K562 (cell line): ENCODE results near the gene SLC16A12. TPM values are rescaled to one million over a fixed set of nuclear protein-coding genes. Genes with fewer than 3 reads are reported as not detected.

ENCODE experiments used
- ATAC-seq: fragments of 200-7000 bp; cut with Tn5 transposase; 3 replicates; pipeline ENCODE4 v1.9.1; 2020; ENCODE audit warnings: moderate library complexity
- BruUV-seq: library from RNA; stranded (reverse); fragments of 400-500 nt; replicated peaks from 2 replicates; lab custom pipeline; 2021; lab: Mats Ljungman, UMichigan
- CTCF ChIA-PET: fragments of 300-600 bp; formaldehyde crosslinking; extraction: SDS; loops from one replicate; lab custom pipeline; 2021; ENCODE audit warnings: low intra/inter-chr PET ratio; lab: Yijun Ruan, JAX
- POLR2A ChIA-PET: fragments of 300-600, 350-650 bp; sonication (Branson Sonifier 250); formaldehyde crosslinking; extraction: SDS; loops from one replicate; lab custom pipeline; 2021; ENCODE audit warnings: antibody characterized with exemption, inconsistent platforms; lab: Yijun Ruan, JAX
- DNase-seq, 4 experiments: peaks; one replicate each; pipeline versions ENCODE4 v3.0.0 to v3.0.0-alpha.2; 2011 to 2018; ENCODE audit warnings: low spot score in 3 of 4, mixed read lengths in 3 of 4; ENCODE audit errors: extremely low read depth in 1 of 4
- FAIRE-seq: peaks from 2 replicates; lab custom pipeline; 2011; peaks lifted over from hg19 to GRCh38; lab: Jason Lieb, UNC
- H2AFZ ChIP-seq: 2 replicates; pipeline ENCODE4 v1.6.0; 2011; ENCODE audit warnings: low read depth, low read length, control low read depth, inconsistent platforms
- H3K27ac ChIP-seq: fragments of 200-600 bp; 3 replicates; pipeline ENCODE4 v1.8.0; 2011; ENCODE audit warnings: low read depth, mild to moderate bottlenecking, control low read depth, inconsistent platforms, low read length, moderate library complexity, mixed read lengths; ENCODE audit errors: extremely low read depth
- H3K27me3 ChIP-seq, 2 experiments: fragments of 300-600 bp in 1 of 2; 2 replicates in 1 of 2; 3 replicates in 1 of 2; pipeline versions ENCODE4 v1.6.0 to v1.8.0; 2011; ENCODE audit warnings: inconsistent platforms in 2 of 2, low read length in 2 of 2, mild to moderate bottlenecking in 1 of 2, mixed read lengths in 1 of 2, moderate library complexity in 1 of 2; ENCODE audit not compliant: control insufficient read depth in 2 of 2, insufficient read depth in 2 of 2
- H3K36me3 ChIP-seq: fragments of 300-600 bp; 3 replicates; pipeline ENCODE4 v1.8.0; 2011; ENCODE audit warnings: mild to moderate bottlenecking, low read length, inconsistent platforms; ENCODE audit not compliant: control insufficient read depth, insufficient read depth
- H3K4me1 ChIP-seq, 2 experiments: fragments of 200-600 bp in 1 of 2; replicated peaks in 1 of 2; 2 replicates in 1 of 2; 3 replicates in 1 of 2; pipeline versions ENCODE4 v1.5.1 to v1.8.0; 2011; ENCODE audit warnings: inconsistent platforms in 2 of 2, low read length in 2 of 2, mild to moderate bottlenecking in 1 of 2, mixed read lengths in 1 of 2, moderate library complexity in 1 of 2; ENCODE audit not compliant: control insufficient read depth in 2 of 2, insufficient read depth in 2 of 2
- H3K4me2 ChIP-seq: 2 replicates; pipeline ENCODE4 v1.6.1; 2011; ENCODE audit warnings: low read length, control low read depth, inconsistent platforms, mixed read lengths; ENCODE audit not compliant: insufficient read depth
- H3K4me3 ChIP-seq: fragments of 200-600 bp; sonication (generic), shearing (Covaris generic); 2 replicates; pipeline ENCODE4 v1.5.1; 2016; ENCODE audit warnings: control low read depth, inconsistent platforms
- H3K79me2 ChIP-seq: fragments of 200-600 bp; 3 replicates; pipeline ENCODE4 v1.8.0; 2011; ENCODE audit warnings: low read length, inconsistent platforms; ENCODE audit not compliant: control insufficient read depth, insufficient read depth
- H3K9ac ChIP-seq, 2 experiments: 2 replicates each; pipeline versions ENCODE4 v1.6.0 to v1.6.1; 2011; ENCODE audit warnings: low read depth in 2 of 2, low read length in 2 of 2, control low read depth in 1 of 2, inconsistent platforms in 1 of 2, mild to moderate bottlenecking in 1 of 2, mixed read lengths in 1 of 2; ENCODE audit not compliant: insufficient read depth in 1 of 2
- H3K9me1 ChIP-seq: one replicate; pipeline ENCODE4 v1.6.0; 2011; ENCODE audit warnings: inconsistent platforms, mild to moderate bottlenecking, low read length, moderate library complexity; ENCODE audit not compliant: control insufficient read depth, insufficient read depth
- H3K9me3 ChIP-seq: replicated peaks from 2 replicates; pipeline ENCODE4 v1.5.1; 2011; ENCODE audit warnings: low read depth, low read length, inconsistent platforms; ENCODE audit not compliant: control insufficient read depth, insufficient read depth
- H4K20me1 ChIP-seq: replicated peaks from 2 replicates; pipeline ENCODE4 v1.6.1; 2011; ENCODE audit warnings: low read length, inconsistent platforms, mixed read lengths; ENCODE audit not compliant: control insufficient read depth, insufficient read depth
- EP400 ChIP-seq: fragments of 450-650 bp; IDR thresholded peaks from 2 replicates; pipeline ENCODE4 v1.6.1; 2017; ENCODE audit warnings: antibody characterized with exemption, mild to moderate bottlenecking, moderate library complexity
- HDGF ChIP-seq: fragments of 450-650 bp; IDR thresholded peaks from 2 replicates; pipeline ENCODE4 v1.6.1; 2016
- KDM1A ChIP-seq, 2 experiments: fragments of 450-650 bp; IDR thresholded peaks; 2 replicates each; pipeline ENCODE4 v1.6.1; 2016; ENCODE audit warnings: mild to moderate bottlenecking in 2 of 2
- MCM2 ChIP-seq: fragments of 450-650 bp; IDR thresholded peaks from 2 replicates; pipeline ENCODE4 v1.6.1; 2017; ENCODE audit warnings: low read depth, mild to moderate bottlenecking
- MEIS2 ChIP-seq: fragments of 450-650 bp; IDR thresholded peaks from 2 replicates; pipeline ENCODE4 v1.6.1; 2014; ENCODE audit warnings: mild to moderate bottlenecking; ENCODE audit not compliant: partially characterized antibody
- RBM15 ChIP-seq: fragments of 200-400 bp; formaldehyde crosslinking; IDR thresholded peaks from 2 replicates; pipeline ENCODE4 v1.6.1; 2018; ENCODE audit warnings: mild to moderate bottlenecking, low read length, moderate library complexity; ENCODE audit not compliant: insufficient read depth
- RFX5 ChIP-seq: IDR thresholded peaks from 2 replicates; pipeline ENCODE4 v1.6.1; 2011; ENCODE audit warnings: low read depth, mild to moderate bottlenecking, improper control_type of control experiment, low read length
- SMARCC2 ChIP-seq: fragments of 450-650 bp; IDR thresholded peaks from 2 replicates; pipeline ENCODE4 v1.6.1; 2017; ENCODE audit warnings: antibody characterized with exemption, moderate library complexity, mild to moderate bottlenecking, low read depth
- ZNF431 ChIP-seq: sonication (generic); formaldehyde crosslinking; IDR thresholded peaks from 2 replicates; pipeline ENCODE4 v1.8.0; 2022; ENCODE audit warnings: mild to moderate bottlenecking, missing genetic modification reagents
- ZNF507 ChIP-seq: conservative IDR thresholded peaks from 2 replicates; pipeline ENCODE4 v1.6.1; 2017; ENCODE audit warnings: missing genetic modification characterization, missing compliant biosample characterization
- ZNF707 ChIP-seq: fragments of 250-450 bp; sonication (Bioruptor Pico); conservative IDR thresholded peaks from 2 replicates; pipeline ENCODE4 v1.8.0; 2022; ENCODE audit warnings: inconsistent platforms, mild to moderate bottlenecking, moderate library complexity
- WGBS: fragments of 100-300 bp; shearing (Covaris generic); methylation state at CpG from one replicate; pipeline ENCODE4 v1.1.6; 2016; ENCODE audit warnings: low coverage, mixed read lengths; ENCODE audit not compliant: insufficient coverage; ENCODE audit errors: missing lambda C conversion rate; 5-methylcytosine and 5-hydroxymethylcytosine counted together
- in situ Hi-C: fragments of 300-500 bp; cut with MboI; formaldehyde crosslinking; loops from 4 replicates; pipeline ENCODE4 v1.15.0; 2018; ENCODE audit warnings: inconsistent platforms, mixed read lengths
- intact Hi-C: fragments of 100-400 bp; cut with micrococcal nuclease; formaldehyde crosslinking; loops from 2 replicates; pipeline ENCODE4 v1.14.2; 2022
- polyA plus RNA-seq, 8 experiments: library from polyadenylated mRNA; depleted of rRNA in 4 of 8; stranded (reverse) in 5 of 8; unstranded in 3 of 8; fragments of >200 nt; fragmentation: Nextera tagmentation in 2 of 8; fragmentation: Illumina TruSeq in 1 of 8; extraction: Ambion mirVana in 2 of 8; extraction: Trizol in 1 of 8; gene quantifications; 2 replicates each; pipeline versions ENCODE4 v1.2.1 to v1.2.3, GENCODE V29; 2011 to 2014; ENCODE audit warnings: inconsistent platforms in 1 of 8, missing spikeins in 1 of 8
- total RNA-seq, 7 experiments: library from RNA; depleted of rRNA in 6 of 7; stranded (reverse); fragments of >200 nt in 6 of 7; fragmentation: Illumina TruSeq in 2 of 7; extraction: Trizol in 2 of 7; gene quantifications; 2 replicates each; pipeline versions ENCODE4 v1.2.1 to v1.2.3, GENCODE V29; 2011 to 2021; ENCODE audit warnings: low replicate concordance in 1 of 7
- TF ChIP-seq, protein P1 (sequence below): sonication (generic); formaldehyde crosslinking; IDR thresholded peaks from 2 replicates; pipeline ENCODE4 v1.8.0; 2022; ENCODE audit warnings: missing genetic modification reagents, mild to moderate bottlenecking, borderline replicate concordance
- TF ChIP-seq, protein P2 (sequence below): fragments of 450-650 bp; IDR thresholded peaks from 2 replicates; pipeline ENCODE4 v1.6.1; 2016; ENCODE audit warnings: low read depth, mild to moderate bottlenecking, moderate library complexity
- TF ChIP-seq, protein P3 (sequence below), 2 experiments: fragments of 450-650 bp in 1 of 2; IDR thresholded peaks; 2 replicates each; pipeline ENCODE4 v1.6.1; 2011 to 2017; ENCODE audit warnings: low read depth in 2 of 2, antibody characterized with exemption in 1 of 2, borderline replicate concordance in 1 of 2, low read length in 1 of 2, mild to moderate bottlenecking in 1 of 2, mixed read lengths in 1 of 2; ENCODE audit not compliant: control insufficient read depth in 1 of 2

SLC16A12 gene
- total and polyA plus RNA-seq, 9 of the 15 experiments (the other 6 are each of a cell fraction or from before 2014, with no cell fraction given) = not detected

DNA sequence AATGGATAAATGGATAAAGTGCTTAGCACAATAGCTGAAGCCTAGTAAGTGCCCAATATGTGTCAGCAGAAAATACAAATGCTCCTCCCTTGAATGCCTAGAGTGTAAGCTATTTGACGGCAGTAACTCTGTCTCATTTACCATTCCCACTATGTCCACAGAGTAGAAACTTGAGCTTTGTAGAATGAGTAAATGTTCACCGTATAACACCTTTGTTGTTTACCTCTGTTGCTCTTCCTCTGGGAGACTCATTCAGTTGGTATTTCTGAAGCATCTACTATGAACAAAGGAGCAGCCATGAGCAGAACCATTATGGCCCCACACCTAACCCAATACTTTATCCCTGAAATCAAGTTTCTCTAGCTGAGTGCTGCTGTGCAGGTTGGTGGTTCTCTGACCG lies 8.4 kb upstream of the SLC16A12 start:
- no peak overlapping the region for H3K4me3 ChIP-seq
- no peak for FAIRE-seq
- no peaks in the 10 kb centered on the region for H3K9me3 ChIP-seq
- H3K4me2 ChIP-seq = no peak overlapping the region
- intact Hi-C loops = no loop called here
- H3K36me3 ChIP-seq = no peaks in the 10 kb centered on the region
- no peaks in the 10 kb centered on the region for H3K27me3 ChIP-seq
- TF ChIP-seq MCM2 (no peak), RFX5 (no peak), MEIS2 (no peak), HDGF (no peak), ZNF707 (CRISPR knock-in tag) (no peak), ZNF431 (CRISPR knock-in tag) (no peak), SMARCC2 (no peak), EP400 (no peak), RBM15 (no peak), KDM1A (IDR thresholded peaks at IDR 0.05) (no peak), ZNF507 (tag) (no peak)
- TF ChIP-seq, protein P1, sequence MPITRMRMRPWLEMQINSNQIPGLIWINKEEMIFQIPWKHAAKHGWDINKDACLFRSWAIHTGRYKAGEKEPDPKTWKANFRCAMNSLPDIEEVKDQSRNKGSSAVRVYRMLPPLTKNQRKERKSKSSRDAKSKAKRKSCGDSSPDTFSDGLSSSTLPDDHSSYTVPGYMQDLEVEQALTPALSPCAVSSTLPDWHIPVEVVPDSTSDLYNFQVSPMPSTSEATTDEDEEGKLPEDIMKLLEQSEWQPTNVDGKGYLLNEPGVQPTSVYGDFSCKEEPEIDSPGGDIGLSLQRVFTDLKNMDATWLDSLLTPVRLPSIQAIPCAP (CRISPR knock-in tag) = no peak
- TF ChIP-seq, protein P2, sequence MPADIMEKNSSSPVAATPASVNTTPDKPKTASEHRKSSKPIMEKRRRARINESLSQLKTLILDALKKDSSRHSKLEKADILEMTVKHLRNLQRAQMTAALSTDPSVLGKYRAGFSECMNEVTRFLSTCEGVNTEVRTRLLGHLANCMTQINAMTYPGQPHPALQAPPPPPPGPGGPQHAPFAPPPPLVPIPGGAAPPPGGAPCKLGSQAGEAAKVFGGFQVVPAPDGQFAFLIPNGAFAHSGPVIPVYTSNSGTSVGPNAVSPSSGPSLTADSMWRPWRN = no peak
- TF ChIP-seq, protein P3, sequence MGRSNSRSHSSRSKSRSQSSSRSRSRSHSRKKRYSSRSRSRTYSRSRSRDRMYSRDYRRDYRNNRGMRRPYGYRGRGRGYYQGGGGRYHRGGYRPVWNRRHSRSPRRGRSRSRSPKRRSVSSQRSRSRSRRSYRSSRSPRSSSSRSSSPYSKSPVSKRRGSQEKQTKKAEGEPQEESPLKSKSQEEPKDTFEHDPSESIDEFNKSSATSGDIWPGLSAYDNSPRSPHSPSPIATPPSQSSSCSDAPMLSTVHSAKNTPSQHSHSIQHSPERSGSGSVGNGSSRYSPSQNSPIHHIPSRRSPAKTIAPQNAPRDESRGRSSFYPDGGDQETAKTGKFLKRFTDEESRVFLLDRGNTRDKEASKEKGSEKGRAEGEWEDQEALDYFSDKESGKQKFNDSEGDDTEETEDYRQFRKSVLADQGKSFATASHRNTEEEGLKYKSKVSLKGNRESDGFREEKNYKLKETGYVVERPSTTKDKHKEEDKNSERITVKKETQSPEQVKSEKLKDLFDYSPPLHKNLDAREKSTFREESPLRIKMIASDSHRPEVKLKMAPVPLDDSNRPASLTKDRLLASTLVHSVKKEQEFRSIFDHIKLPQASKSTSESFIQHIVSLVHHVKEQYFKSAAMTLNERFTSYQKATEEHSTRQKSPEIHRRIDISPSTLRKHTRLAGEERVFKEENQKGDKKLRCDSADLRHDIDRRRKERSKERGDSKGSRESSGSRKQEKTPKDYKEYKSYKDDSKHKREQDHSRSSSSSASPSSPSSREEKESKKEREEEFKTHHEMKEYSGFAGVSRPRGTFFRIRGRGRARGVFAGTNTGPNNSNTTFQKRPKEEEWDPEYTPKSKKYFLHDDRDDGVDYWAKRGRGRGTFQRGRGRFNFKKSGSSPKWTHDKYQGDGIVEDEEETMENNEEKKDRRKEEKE (IDR thresholded peaks at IDR 0.05; ENCODE audit: borderline replicate concordance in 1 of 2, control insufficient read depth in 1 of 2, low read depth in 2 of 2, low read length in 1 of 2) = no peak
- TF ChIP-seq, all 486 proteins: peak for 0
- POLR2A ChIA-PET = no interaction called here
- ATAC-seq (no peak), DNase-seq (no peak)
- CTCF ChIA-PET = no interaction called here
- no peaks in the 10 kb centered on the region for H3K4me1 ChIP-seq
- H3K9me1 ChIP-seq = no peaks in the 10 kb centered on the region
- no peak overlapping the region for H3K27ac ChIP-seq
- WGBS = 4% methylated on average over 3 of the region's 3 CpGs
- H3K79me2 ChIP-seq = no peaks in the 10 kb centered on the region
- no peak overlapping the region for H3K9ac ChIP-seq
- no peaks in the 10 kb centered on the region for H4K20me1 ChIP-seq
- H2AFZ ChIP-seq = no peak overlapping the region
- no TSS peak for BruUV-seq
- in situ Hi-C loops = no loop called here
